ENCODE results near the gene IL37. TPM values are rescaled to one million over a fixed set of nuclear protein-coding genes. Genes with fewer than 3 reads are reported as not detected.

IL37 gene
- total and polyA plus RNA-seq, 12 donors = 0.33 TPM; not detected in 11

DNA sequence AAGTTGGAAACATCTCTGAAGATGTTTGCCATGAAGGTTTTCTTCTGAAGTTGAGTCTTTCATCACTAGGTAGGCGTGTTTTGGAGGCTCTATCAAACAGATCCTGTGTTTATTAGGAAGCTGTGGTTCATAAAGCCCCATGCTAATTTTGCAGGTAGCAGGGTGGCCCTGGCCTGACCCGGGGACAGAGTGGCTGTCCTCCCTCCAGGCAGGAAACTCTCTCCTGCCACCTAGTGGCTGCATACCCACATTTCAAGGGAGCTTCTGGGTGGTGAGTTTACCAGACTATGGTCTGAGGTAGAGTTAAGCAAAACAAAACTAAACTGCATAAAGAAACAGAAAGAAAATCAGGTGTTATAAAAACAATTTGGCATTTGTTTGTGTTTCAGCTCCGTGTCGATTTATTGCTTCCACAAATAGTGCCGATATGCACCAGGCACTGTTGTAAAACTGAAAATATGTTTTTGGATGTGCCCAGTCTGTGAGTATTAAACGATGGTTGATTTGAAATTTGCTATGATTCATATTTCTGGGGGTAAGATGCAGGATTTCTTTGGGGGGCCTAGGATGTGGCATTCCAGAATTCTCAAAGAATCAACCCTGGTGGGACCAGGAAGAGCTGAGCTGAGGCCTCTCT, 26.0 kb upstream of the IL37 start:
- DNase-seq = peak; percentile 24 to 55 (median 40)
- Histone ChIP-seq H3K4me1 (replicated peaks in 1 of 2) (peaks cover 0 to 6% of the 10 kb centered on the region in 2 donors), H3K27ac (no peak overlapping the region), H3K9me3 (replicated peaks in 1 of 3) (no peaks in the 10 kb centered on the region), H3K27me3 (no peaks in the 10 kb centered on the region), H3K4me3 (no peak overlapping the region), H3K36me3 (replicated peaks in 1 of 2) (no peaks in the 10 kb centered on the region)
- WGBS, 4 donors = 52 to 54% (median 53%) methylated on average over 6 of the region's 6 CpGs
- TF ChIP-seq POLR2A (IDR thresholded peaks at IDR 0.05) = no peak
- TF ChIP-seq, protein P1, sequence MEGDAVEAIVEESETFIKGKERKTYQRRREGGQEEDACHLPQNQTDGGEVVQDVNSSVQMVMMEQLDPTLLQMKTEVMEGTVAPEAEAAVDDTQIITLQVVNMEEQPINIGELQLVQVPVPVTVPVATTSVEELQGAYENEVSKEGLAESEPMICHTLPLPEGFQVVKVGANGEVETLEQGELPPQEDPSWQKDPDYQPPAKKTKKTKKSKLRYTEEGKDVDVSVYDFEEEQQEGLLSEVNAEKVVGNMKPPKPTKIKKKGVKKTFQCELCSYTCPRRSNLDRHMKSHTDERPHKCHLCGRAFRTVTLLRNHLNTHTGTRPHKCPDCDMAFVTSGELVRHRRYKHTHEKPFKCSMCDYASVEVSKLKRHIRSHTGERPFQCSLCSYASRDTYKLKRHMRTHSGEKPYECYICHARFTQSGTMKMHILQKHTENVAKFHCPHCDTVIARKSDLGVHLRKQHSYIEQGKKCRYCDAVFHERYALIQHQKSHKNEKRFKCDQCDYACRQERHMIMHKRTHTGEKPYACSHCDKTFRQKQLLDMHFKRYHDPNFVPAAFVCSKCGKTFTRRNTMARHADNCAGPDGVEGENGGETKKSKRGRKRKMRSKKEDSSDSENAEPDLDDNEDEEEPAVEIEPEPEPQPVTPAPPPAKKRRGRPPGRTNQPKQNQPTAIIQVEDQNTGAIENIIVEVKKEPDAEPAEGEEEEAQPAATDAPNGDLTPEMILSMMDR (IDR thresholded peaks at IDR 0.05) = peak; percentile 34 to 65 (median 57)
- intact Hi-C loops (cut with DNase I) = loop anchor here in 1 of 2 donors (5.0 kb wide), 1 partner anchor 138 kb away; no protein-coding TSS in a partner anchor

GRCh38 chr2:112885506-112885902, 25.5 kb upstream of the IL37 start:
- no peak overlapping the region for H3K4me3 ChIP-seq
- H3K9me3 ChIP-seq (replicated peaks in 1 of 3) = no peaks in the 10 kb centered on the region
- H3K27me3 ChIP-seq = no peaks in the 10 kb centered on the region
- DNase-seq = no peak
- intact Hi-C loops (cut with DNase I) = no loop called here
- TF ChIP-seq POLR2A (IDR thresholded peaks at IDR 0.05) = no peak
- TF ChIP-seq, protein P1 (IDR thresholded peaks at IDR 0.05) = no peak
- WGBS, 4 donors = 59 to 79% (median 74%) methylated on average over 4 of the region's 4 CpGs
- no peaks in the 10 kb centered on the region for H3K36me3 ChIP-seq (replicated peaks in 1 of 2)
- H3K27ac ChIP-seq = no peak overlapping the region
- peaks cover 0 to 6% of the 10 kb centered on the region in 2 donors for H3K4me1 ChIP-seq (replicated peaks in 1 of 2)

DNA sequence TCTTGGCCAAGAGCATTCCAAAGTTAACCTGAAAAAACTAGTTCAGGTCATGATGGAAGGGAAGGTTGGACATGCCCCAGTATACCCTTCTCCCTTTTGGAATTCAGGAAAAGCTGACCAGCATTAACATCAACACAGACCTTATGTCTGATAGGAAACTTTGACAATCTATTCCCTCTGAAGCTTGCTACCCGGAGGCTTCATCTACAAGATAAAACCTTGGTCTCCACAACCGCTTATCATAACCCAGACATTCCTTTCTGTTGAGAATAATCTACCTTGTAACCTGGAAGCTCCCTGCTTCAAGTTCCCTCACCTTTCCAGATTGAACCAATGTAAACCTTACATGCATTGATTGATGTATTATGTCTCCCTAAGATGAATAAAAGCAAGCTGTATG, 24.7 kb upstream of the IL37 start:
- TF ChIP-seq POLR2A (IDR thresholded peaks at IDR 0.05) = no peak
- TF ChIP-seq, protein P1 (IDR thresholded peaks at IDR 0.05) = no peak

DNA sequence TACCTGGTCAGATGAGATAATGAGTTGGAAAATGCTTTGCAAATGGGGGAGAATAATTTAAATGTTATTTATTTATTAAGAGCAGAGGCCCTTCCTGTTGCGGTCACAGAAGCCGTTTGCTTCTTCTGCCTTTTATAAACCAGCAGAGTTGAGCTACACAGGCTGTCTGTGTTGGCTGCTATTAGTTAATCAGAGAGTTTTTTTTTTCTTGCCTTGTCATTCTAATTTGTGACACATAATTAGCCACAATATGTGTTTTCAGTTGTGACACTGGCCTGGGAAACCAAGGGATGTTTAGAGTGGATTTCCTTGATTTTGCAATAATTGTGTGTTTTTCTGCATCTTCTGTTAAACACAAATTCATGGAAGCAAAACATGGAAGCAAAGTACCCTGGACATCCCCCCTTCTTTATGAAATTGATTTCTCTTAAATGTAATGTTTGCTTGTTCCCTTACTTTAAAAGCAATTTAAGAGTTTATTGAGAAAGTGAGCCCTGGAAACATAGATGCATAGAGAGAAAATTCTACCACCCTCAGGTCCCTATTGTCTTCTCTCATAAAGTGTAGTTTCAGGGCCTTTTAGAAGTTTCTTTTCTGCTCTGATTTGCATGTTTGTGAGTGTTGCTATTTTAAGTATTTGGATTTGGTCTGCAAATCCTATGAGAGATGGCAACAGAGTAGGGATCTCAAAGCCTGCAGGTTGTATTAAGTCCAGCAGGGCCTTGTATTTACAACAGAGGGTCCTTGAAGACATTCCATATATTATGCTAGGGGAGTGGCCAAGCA, 22.8 kb upstream of the IL37 start:
- no peak for TF ChIP-seq POLR2A (IDR thresholded peaks at IDR 0.05)
- TF ChIP-seq, protein P1 (IDR thresholded peaks at IDR 0.05) = no peak
- 63 to 84% (median 79%) methylated on average over 2 of the region's 2 CpGs for WGBS, 4 donors
- Histone ChIP-seq H3K27ac (no peak overlapping the region), H3K9me3 (replicated peaks in 1 of 3) (no peaks in the 10 kb centered on the region), H3K36me3 (replicated peaks in 1 of 2) (no peaks in the 10 kb centered on the region), H3K4me3 (no peak overlapping the region), H3K27me3 (no peaks in the 10 kb centered on the region), H3K4me1 (replicated peaks in 1 of 2) (no peaks in the 10 kb centered on the region)
- intact Hi-C loops (cut with DNase I) = no loop called here
- no peak for DNase-seq

More for the DNA sequence above, 24.7 kb upstream of the IL37 start:
- intact Hi-C loops (cut with DNase I) = no loop called here
- no peaks in the 10 kb centered on the region for H3K9me3 ChIP-seq (replicated peaks in 1 of 3)
- no peak for DNase-seq
- H3K4me3 ChIP-seq = no peak overlapping the region
- no peak overlapping the region for H3K27ac ChIP-seq
- no peaks in the 10 kb centered on the region for H3K36me3 ChIP-seq (replicated peaks in 1 of 2)
- peaks cover 0 to 5% of the 10 kb centered on the region in 2 donors for H3K4me1 ChIP-seq (replicated peaks in 1 of 2)
- WGBS, 4 donors = 82 to 92% (median 87%) methylated on average over 2 of the region's 2 CpGs
- no peaks in the 10 kb centered on the region for H3K27me3 ChIP-seq

Measured in adrenal gland (tissue), 12 donors.